Fibroblast of skin of left biceps (primary cell): ENCODE data around the gene CCDC40.

ENCODE experiments used
- DNase-seq, 2 experiments: peaks; one replicate each; pipeline ENCODE4 v3.0.0-alpha.2; 2013; ENCODE audit warnings: low read depth in 2 of 2

The CCDC40 gene

GRCh38 chr17:80133626-80133970 is 97.2 kb downstream of the CCDC40 start:
- no peak for DNase-seq

- no peak for DNase-seq
These were observed 100.7 kb downstream of the CCDC40 start for GRCh38 chr17:80137131-80137530.

GRCh38 chr17:80138856-80139426 is 102.5 kb downstream of the CCDC40 start:
- DNase-seq: no peak

DNA sequence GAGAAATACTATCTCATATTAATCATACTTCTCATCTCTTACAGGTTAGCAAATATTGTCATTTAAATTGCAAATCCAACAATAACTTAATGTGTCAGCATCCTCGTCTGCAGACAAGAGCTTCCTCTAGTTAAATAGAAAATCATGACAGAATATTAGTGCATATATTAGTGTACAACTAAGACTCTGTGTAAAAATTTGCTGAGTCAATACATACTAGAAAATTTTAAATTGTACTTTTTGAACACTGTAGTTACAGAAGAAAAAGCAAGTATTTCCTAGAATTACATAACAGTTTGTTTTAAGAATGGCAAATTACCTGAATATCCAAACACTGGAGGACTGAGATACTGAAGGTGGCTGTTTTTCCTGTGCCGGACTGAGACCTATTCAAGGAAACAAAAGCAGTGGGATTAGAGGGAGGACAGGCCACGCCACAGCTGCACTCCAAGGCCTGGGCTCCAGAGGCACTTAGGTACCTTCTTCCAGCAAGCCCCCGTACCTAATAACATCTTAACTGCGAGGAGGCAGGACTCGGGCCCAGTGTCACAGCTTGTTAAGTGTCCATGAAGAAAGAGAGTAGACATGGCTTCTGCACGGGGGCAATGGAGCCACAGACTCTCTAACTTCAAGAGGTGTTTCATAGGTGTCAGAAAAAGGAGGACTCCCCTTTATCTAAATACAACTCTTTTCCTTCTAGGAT is 105.2 kb downstream of the CCDC40 start:
- no peak for DNase-seq

DNA sequence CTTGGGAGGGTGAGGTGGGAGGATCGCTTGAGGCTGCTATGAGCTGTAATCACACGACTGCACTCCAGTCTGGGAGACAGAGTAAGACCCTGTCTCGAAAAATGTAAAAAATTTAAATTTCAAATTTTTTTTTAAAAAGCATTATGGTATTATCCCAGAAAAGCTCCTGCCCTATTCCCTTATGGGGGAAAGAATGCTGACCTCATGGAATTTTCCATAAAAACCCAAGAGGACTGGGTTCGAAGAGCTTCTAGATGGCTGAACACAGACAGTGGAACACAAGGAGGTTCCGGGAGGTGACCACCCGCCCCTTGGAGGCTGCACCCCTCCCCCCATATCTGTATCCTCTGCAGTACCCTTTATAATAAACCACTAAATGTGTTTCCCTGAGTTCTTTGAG is 106.5 kb downstream of the CCDC40 start:
- DNase-seq: no peak

GRCh38 chr17:80145076-80146075 is 108.9 kb downstream of the CCDC40 start:
- no peak for DNase-seq

- DNase-seq: no peak
These were observed 109.9 kb downstream of the CCDC40 start for GRCh38 chr17:80146121-80147034.

GRCh38 chr17:80147035-80147822 is 110.8 kb downstream of the CCDC40 start, which contains the start of gene EIF4A3:
EIF4A3 (minus strand) TSS chr17:80147128; CDS start chr17:80146961, 167 bp downstream.
- peak; percentile 96 to 97 for DNase-seq
